MM.1S (cell line): ENCODE results near the gene WDFY2.

ENCODE experiments used
- DNase-seq: peaks from one replicate; pipeline ENCODE4 v3.0.0-alpha.2; 2015
- H2AFZ ChIP-seq: fragments of 300-600 bp; sonication (generic); 2 replicates; pipeline ENCODE4 v1.6.0; 2016; ENCODE audit warnings: antibody characterized with exemption, low read length
- H3F3A ChIP-seq: fragments of 300-600 bp; sonication (generic); 2 replicates; pipeline ENCODE4 v1.6.1; 2016; ENCODE audit warnings: mild to moderate bottlenecking, antibody characterized with exemption, low read length, moderate library complexity, mixed read lengths; ENCODE audit not compliant: insufficient read depth
- H3K27ac ChIP-seq: fragments of 300-600 bp; sonication (generic); 2 replicates; pipeline ENCODE4 v1.5.1; 2016; ENCODE audit warnings: mild to moderate bottlenecking, low read length
- H3K27me3 ChIP-seq: fragments of 300-600 bp; sonication (generic); replicated peaks from 2 replicates; pipeline ENCODE4 v1.6.0; 2016; ENCODE audit warnings: low read length; ENCODE audit not compliant: insufficient read depth
- H3K36me3 ChIP-seq: fragments of 300-600 bp; sonication (generic); replicated peaks from 2 replicates; pipeline ENCODE4 v1.6.1; 2016; ENCODE audit warnings: mild to moderate bottlenecking, low read length, mixed read lengths; ENCODE audit not compliant: insufficient read depth
- H3K4me1 ChIP-seq: fragments of 300-600 bp; sonication (generic); 2 replicates; pipeline ENCODE4 v1.6.1; 2016; ENCODE audit warnings: low read length, mixed read lengths
- H3K4me2 ChIP-seq: fragments of 300-600 bp; sonication (generic); 2 replicates; pipeline ENCODE4 v1.6.0; 2016; ENCODE audit warnings: low read depth, low read length
- H3K4me3 ChIP-seq: fragments of 300-600 bp; sonication (generic); 2 replicates; pipeline ENCODE4 v1.5.1; 2016; ENCODE audit warnings: low read length, mixed read lengths
- H3K79me2 ChIP-seq: fragments of 300-600 bp; sonication (generic); 2 replicates; pipeline ENCODE4 v1.6.1; 2016; ENCODE audit warnings: mixed run types, low read length, mixed read lengths
- H3K9ac ChIP-seq: fragments of 300-600 bp; sonication (generic); 2 replicates; pipeline ENCODE4 v1.6.1; 2016; ENCODE audit warnings: low read length, mixed read lengths
- H3K9me2 ChIP-seq: fragments of 300-600 bp; sonication (generic); replicated peaks from 2 replicates; pipeline ENCODE4 v1.6.1; 2016; ENCODE audit warnings: mild to moderate bottlenecking, low read length, mixed read lengths; ENCODE audit not compliant: insufficient read depth
- H3K9me3 ChIP-seq: fragments of 300-600 bp; sonication (generic); replicated peaks from 2 replicates; pipeline ENCODE4 v1.6.1; 2016; ENCODE audit warnings: mild to moderate bottlenecking, low read length, mixed read lengths; ENCODE audit not compliant: insufficient read depth
- H4K20me1 ChIP-seq: fragments of 300-600 bp; sonication (generic); 2 replicates; pipeline ENCODE4 v1.6.1; 2016; ENCODE audit warnings: mild to moderate bottlenecking, low read length, moderate library complexity, mixed read lengths; ENCODE audit not compliant: insufficient read depth
- CTCF ChIP-seq: fragments of 300-600 bp; sonication (generic); IDR thresholded peaks from 2 replicates; pipeline ENCODE4 v1.5.1; 2016; ENCODE audit warnings: antibody characterized with exemption, low read length, mixed read lengths
- EZH2 ChIP-seq: fragments of 300-600 bp; sonication (generic); optimal IDR thresholded peaks from 2 replicates; pipeline ENCODE3; 2017; ENCODE audit warnings: low read depth, mild to moderate bottlenecking, antibody characterized with exemption, low read length, mixed read lengths
- EZH2phosphoT487 ChIP-seq: fragments of 300-600 bp; sonication (generic); IDR thresholded peaks from 2 replicates; pipeline ENCODE4 v1.6.1; 2018; ENCODE audit warnings: antibody characterized with exemption, low read length

The WDFY2 gene

GRCh38 chr13:51772781-51773180 is 188.5 kb downstream of the WDFY2 start:
- H3K9ac ChIP-seq = no peak overlapping the region
- no peaks in the 10 kb centered on the region for H3K79me2 ChIP-seq
- H3F3A ChIP-seq = no peaks in the 10 kb centered on the region
- no peak for TF ChIP-seq CTCF
- TF ChIP-seq EZH2 = no peak
- TF ChIP-seq EZH2phosphoT487 = no peak
- H3K4me3 ChIP-seq = no peak overlapping the region
- H3K36me3 ChIP-seq = no peaks in the 10 kb centered on the region
- H2AFZ ChIP-seq = no peak overlapping the region
- no peak overlapping the region for H3K4me2 ChIP-seq
- no peaks in the 10 kb centered on the region for H3K9me2 ChIP-seq
- no peaks in the 10 kb centered on the region for H3K27me3 ChIP-seq
- no peaks in the 10 kb centered on the region for H4K20me1 ChIP-seq
- no peaks in the 10 kb centered on the region for H3K9me3 ChIP-seq
- H3K4me1 ChIP-seq = no peaks in the 10 kb centered on the region
- no peak for DNase-seq
- H3K27ac ChIP-seq = no peak overlapping the region

GRCh38 chr13:51773515-51773914 is 189.3 kb downstream of the WDFY2 start:
- Histone ChIP-seq H3K9me2 (no peaks in the 10 kb centered on the region), H3K36me3 (no peaks in the 10 kb centered on the region), H3K4me1 (no peaks in the 10 kb centered on the region), H3F3A (no peaks in the 10 kb centered on the region), H3K27me3 (no peaks in the 10 kb centered on the region), H3K9me3 (no peaks in the 10 kb centered on the region), H3K27ac (no peak overlapping the region), H3K4me2 (no peak overlapping the region), H3K4me3 (no peak overlapping the region), H3K9ac (no peak overlapping the region), H3K79me2 (no peaks in the 10 kb centered on the region), H2AFZ (no peak overlapping the region), H4K20me1 (no peaks in the 10 kb centered on the region)
- no peak for DNase-seq
- TF ChIP-seq EZH2 = no peak
- no peak for TF ChIP-seq CTCF
- TF ChIP-seq EZH2phosphoT487 = no peak

- no peaks in the 10 kb centered on the region for H3K9me3 ChIP-seq
- no peaks in the 10 kb centered on the region for H3K9me2 ChIP-seq
- no peak for DNase-seq
- no peaks in the 10 kb centered on the region for H4K20me1 ChIP-seq
- no peak for TF ChIP-seq CTCF
- no peak for TF ChIP-seq EZH2phosphoT487
- no peak for TF ChIP-seq EZH2
- H3K36me3 ChIP-seq = no peaks in the 10 kb centered on the region
- no peak overlapping the region for H3K27ac ChIP-seq
- H3K79me2 ChIP-seq = no peaks in the 10 kb centered on the region
- no peak overlapping the region for H3K4me3 ChIP-seq
- no peak overlapping the region for H2AFZ ChIP-seq
- H3K27me3 ChIP-seq = no peaks in the 10 kb centered on the region
- no peaks in the 10 kb centered on the region for H3K4me1 ChIP-seq
- no peak overlapping the region for H3K9ac ChIP-seq
- H3K4me2 ChIP-seq = no peak overlapping the region
- H3F3A ChIP-seq = no peaks in the 10 kb centered on the region
Observed at GRCh38 chr13:51776179-51776578, 191.9 kb downstream of the WDFY2 start.
